Mesenchymal stem cell (in vitro differentiated cells and primary cell): ENCODE data around the gene SSR3.
A peak's percentile ranks its signal among the peaks of the same experiment; 100 is the strongest.

Source experiments
- DNase-seq: peaks from one replicate; pipeline ENCODE4 v3.0.0-alpha.2; 2013
- H2AFZ ChIP-seq: one replicate; pipeline ENCODE4 v1.6.1; 2013; ENCODE audit warnings: low read depth, mild to moderate bottlenecking, control low read depth, inconsistent platforms, low read length, moderate library complexity
- H2AK5ac ChIP-seq: 2 replicates; pipeline ENCODE4 v1.6.1; 2013; ENCODE audit warnings: low read length, moderate library complexity, mild to moderate bottlenecking, inconsistent platforms; ENCODE audit not compliant: severe bottlenecking
- H2BK120ac ChIP-seq: one replicate; pipeline ENCODE4 v1.6.1; 2013; ENCODE audit warnings: low read depth, mild to moderate bottlenecking, inconsistent platforms, low read length, moderate library complexity
- H2BK12ac ChIP-seq, 2 experiments: one replicate each; pipeline ENCODE4 v1.6.1; 2013; ENCODE audit warnings: inconsistent platforms in 2 of 2, low read length in 2 of 2, mild to moderate bottlenecking in 2 of 2, moderate library complexity in 2 of 2, control low read depth in 1 of 2
- H2BK15ac ChIP-seq: one replicate; pipeline ENCODE4 v1.6.1; 2013; ENCODE audit warnings: mild to moderate bottlenecking, low read depth, inconsistent platforms; ENCODE audit not compliant: poor library complexity, severe bottlenecking
- H2BK5ac ChIP-seq: 2 replicates; pipeline ENCODE4 v1.6.1; 2013; ENCODE audit warnings: low read depth, mild to moderate bottlenecking, low read length, control low read depth, inconsistent platforms; ENCODE audit not compliant: poor library complexity, severe bottlenecking
- H3K14ac ChIP-seq, 2 experiments: one replicate each; pipeline ENCODE4 v1.6.1; 2013; ENCODE audit warnings: inconsistent platforms in 2 of 2, low read length in 2 of 2, control low read depth in 1 of 2, mild to moderate bottlenecking in 1 of 2, moderate library complexity in 1 of 2
- H3K18ac ChIP-seq, 2 experiments: one replicate each; pipeline ENCODE4 v1.6.1; 2013; ENCODE audit warnings: inconsistent platforms in 2 of 2, low read length in 2 of 2, control low read depth in 1 of 2, low read depth in 1 of 2, mild to moderate bottlenecking in 1 of 2
- H3K23ac ChIP-seq, 2 experiments: one replicate each; pipeline ENCODE4 v1.6.1; 2013; ENCODE audit warnings: inconsistent platforms in 2 of 2, low read length in 2 of 2, mild to moderate bottlenecking in 2 of 2, moderate library complexity in 2 of 2, control low read depth in 1 of 2
- H3K27ac ChIP-seq: 2 replicates; pipeline ENCODE4 v1.5.1; 2013; ENCODE audit warnings: mild to moderate bottlenecking, moderate library complexity, low read length, control low read depth, inconsistent platforms; ENCODE audit not compliant: poor library complexity, severe bottlenecking
- H3K27me3 ChIP-seq, 2 experiments: 2 replicates each; pipeline versions ENCODE4 v1.6.1 to v1.7.0; 2013; ENCODE audit warnings: low read length in 2 of 2, mild to moderate bottlenecking in 2 of 2, moderate library complexity in 2 of 2, control low read depth in 1 of 2, inconsistent platforms in 1 of 2; ENCODE audit not compliant: control insufficient read depth in 1 of 2, insufficient read depth in 1 of 2
- H3K36me3 ChIP-seq, 2 experiments: 2 replicates each; pipeline versions ENCODE4 v1.6.1 to v1.7.0; 2013; ENCODE audit warnings: low read length in 2 of 2, control low read depth in 1 of 2, inconsistent platforms in 1 of 2, low read depth in 1 of 2, mild to moderate bottlenecking in 1 of 2; ENCODE audit not compliant: insufficient read depth in 2 of 2, control insufficient read depth in 1 of 2
- H3K4ac ChIP-seq, 2 experiments: one replicate each; pipeline ENCODE4 v1.6.1; 2013; ENCODE audit warnings: inconsistent platforms in 2 of 2, low read length in 2 of 2, mild to moderate bottlenecking in 2 of 2, moderate library complexity in 2 of 2, control low read depth in 1 of 2, low read depth in 1 of 2
- H3K4me1 ChIP-seq: 2 replicates; pipeline ENCODE4 v1.6.1; 2013; ENCODE audit warnings: low read depth, low read length, control low read depth; ENCODE audit not compliant: control insufficient read depth, insufficient read depth
- H3K4me2 ChIP-seq: 2 replicates; pipeline ENCODE4 v1.6.1; 2013; ENCODE audit warnings: low read length, mild to moderate bottlenecking, inconsistent platforms; ENCODE audit not compliant: poor library complexity, severe bottlenecking
- H3K4me3 ChIP-seq, 2 experiments: 2 replicates each; pipeline versions ENCODE4 v1.5.1 to v1.7.0; 2013; ENCODE audit warnings: low read length in 2 of 2, mild to moderate bottlenecking in 2 of 2, control low read depth in 1 of 2, low read depth in 1 of 2; ENCODE audit not compliant: insufficient read depth in 1 of 2
- H3K79me1 ChIP-seq: replicated peaks from 2 replicates; pipeline ENCODE4 v1.6.1; 2013; ENCODE audit warnings: mild to moderate bottlenecking, control low read depth, low read length, inconsistent platforms; ENCODE audit not compliant: poor library complexity, severe bottlenecking
- H3K9ac ChIP-seq: 2 replicates; pipeline ENCODE4 v1.7.0; 2013; ENCODE audit warnings: mild to moderate bottlenecking, low read length, moderate library complexity
- H3K9me3 ChIP-seq: 2 replicates; pipeline ENCODE4 v1.7.0; 2013; ENCODE audit warnings: mild to moderate bottlenecking, low read length; ENCODE audit not compliant: control insufficient read depth
- H4K8ac ChIP-seq: one replicate; pipeline ENCODE4 v1.6.1; 2013; ENCODE audit warnings: inconsistent platforms, mild to moderate bottlenecking, low read length, moderate library complexity
- H4K91ac ChIP-seq: one replicate; pipeline ENCODE4 v1.6.1; 2013; ENCODE audit warnings: mild to moderate bottlenecking, low read length, inconsistent platforms
- WGBS: methylation state at CpG from one replicate; pipeline ENCODE4 v1.1.7; 2013; ENCODE audit warnings: mixed read lengths; 5-methylcytosine and 5-hydroxymethylcytosine counted together

SSR3 gene

DNA sequence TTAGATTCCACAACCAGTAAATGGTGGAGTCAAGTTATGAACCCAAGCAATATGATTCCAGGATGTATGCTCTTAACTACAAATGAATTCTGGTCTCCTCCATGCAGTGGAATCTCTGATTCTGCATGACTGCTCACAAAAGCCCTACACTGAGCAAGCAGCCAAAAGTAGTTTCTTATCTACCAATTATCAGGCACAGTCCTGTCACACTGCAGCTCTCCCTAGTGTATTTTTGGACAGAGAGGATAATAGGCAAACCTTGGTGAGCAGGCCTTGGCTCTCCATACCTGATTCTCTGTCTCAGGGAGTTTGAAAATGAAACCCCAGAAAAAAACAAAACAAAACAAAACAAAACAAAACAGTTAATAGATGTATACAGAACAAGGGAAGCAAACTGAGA lies 3.5 kb upstream of the SSR3 start:
- Histone ChIP-seq H3K14ac (no peak overlapping the region), H3K9ac (no peak overlapping the region), H3K4me3 (no peak overlapping the region), H3K36me3 (peaks cover 0 to 3% of the 10 kb centered on the region in 2 experiments), H4K8ac (no peak overlapping the region), H2BK15ac (no peak overlapping the region), H2BK12ac (no peak overlapping the region), H3K4ac (no peak overlapping the region), H3K4me2 (no peak overlapping the region), H3K4me1 (no peaks in the 10 kb centered on the region), H3K18ac (no peak overlapping the region), H2AFZ (no peak overlapping the region), H3K27me3 (no peaks in the 10 kb centered on the region), H4K91ac (no peak overlapping the region), H2AK5ac (no peak overlapping the region), H3K9me3 (no peaks in the 10 kb centered on the region), H3K23ac (no peak overlapping the region), H3K79me1 (no peaks in the 10 kb centered on the region), H2BK5ac (no peak overlapping the region), H2BK120ac (no peak overlapping the region), H3K27ac (no peak overlapping the region)
- DNase-seq, result no peak

GRCh38 chr3:156554515-156554841 lies 439 bp downstream of the SSR3 start:
- peaks cover 9% of the 10 kb centered on the region for H3K4me1 ChIP-seq
- no peak overlapping the region for H2AFZ ChIP-seq
- peak overlapping the region; percentile 44 to 99 for H3K18ac ChIP-seq
- peak overlapping the region; percentile 99 for H3K9ac ChIP-seq
- H3K4me3 ChIP-seq, result peak overlapping the region; percentile 90 to 95
- peak overlapping the region; percentile 65 to 99 for H3K14ac ChIP-seq
- peak overlapping the region; percentile 3 for H2BK5ac ChIP-seq
- 0% methylated on average over 9 of the region's 11 CpGs for WGBS
- no peak overlapping the region for H2AK5ac ChIP-seq
- H2BK15ac ChIP-seq, result no peak overlapping the region
- H4K8ac ChIP-seq, result peak overlapping the region; percentile 63
- H2BK12ac ChIP-seq, result no peak overlapping the region
- peak overlapping the region; percentile 53 for H3K4me2 ChIP-seq
- no peaks in the 10 kb centered on the region for H3K27me3 ChIP-seq
- H4K91ac ChIP-seq, result peak overlapping the region; percentile 55
- peak overlapping the region in 1 of 2 experiments; percentile 84 for H3K23ac ChIP-seq
- H3K4ac ChIP-seq, result peak overlapping the region; percentile 87 to 93
- peak overlapping the region; percentile 65 for H2BK120ac ChIP-seq
- H3K36me3 ChIP-seq, result peaks cover 0 to 38% of the 10 kb centered on the region in 2 experiments
- H3K79me1 ChIP-seq, result no peaks in the 10 kb centered on the region
- DNase-seq, result no peak
- H3K27ac ChIP-seq, result peak overlapping the region; percentile 81
- H3K9me3 ChIP-seq, result no peaks in the 10 kb centered on the region

- peak overlapping the region; percentile 81 for H3K27ac ChIP-seq
- H3K23ac ChIP-seq, result no peak overlapping the region
- H3K79me1 ChIP-seq, result no peaks in the 10 kb centered on the region
- H3K4ac ChIP-seq, result peak overlapping the region in 1 of 2 experiments; percentile 17
- no peak overlapping the region for H2BK15ac ChIP-seq
- H3K4me2 ChIP-seq, result peak overlapping the region; percentile 48
- H3K4me3 ChIP-seq, result peak overlapping the region; percentile 33 to 95
- H2AK5ac ChIP-seq, result no peak overlapping the region
- H2BK12ac ChIP-seq, result no peak overlapping the region
- H2BK120ac ChIP-seq, result no peak overlapping the region
- no peak overlapping the region for H4K8ac ChIP-seq
- H3K4me1 ChIP-seq, result peaks cover 9% of the 10 kb centered on the region
- peak overlapping the region; percentile 99 for H3K9ac ChIP-seq
- H4K91ac ChIP-seq, result no peak overlapping the region
- H3K9me3 ChIP-seq, result no peaks in the 10 kb centered on the region
- WGBS, result 4% methylated on average over 6 of the region's 11 CpGs
- H3K27me3 ChIP-seq, result no peaks in the 10 kb centered on the region
- peak overlapping the region in 1 of 2 experiments; percentile 15 for H3K14ac ChIP-seq
- DNase-seq, result peak; percentile 85
- no peak overlapping the region for H2AFZ ChIP-seq
- no peak overlapping the region for H2BK5ac ChIP-seq
- H3K18ac ChIP-seq, result no peak overlapping the region
- peaks cover 0 to 44% of the 10 kb centered on the region in 2 experiments for H3K36me3 ChIP-seq
These were observed 1.1 kb downstream of the SSR3 start for GRCh38 chr3:156553705-156554356.

- DNase-seq, result no peak
- Histone ChIP-seq H3K4me1 (peaks cover 10% of the 10 kb centered on the region), H3K4ac (no peak overlapping the region), H4K91ac (no peak overlapping the region), H2AK5ac (peak overlapping the region; percentile 93), H3K18ac (no peak overlapping the region), H3K4me2 (peak overlapping the region; percentile 57), H3K4me3 (peak overlapping the region; percentile 41 to 95), H3K36me3 (peaks cover 0 to 53% of the 10 kb centered on the region in 2 experiments), H2BK12ac (no peak overlapping the region), H3K27ac (peak overlapping the region; percentile 65), H3K23ac (no peak overlapping the region), H3K9me3 (no peaks in the 10 kb centered on the region), H3K27me3 (no peaks in the 10 kb centered on the region), H2BK120ac (no peak overlapping the region), H3K9ac (peak overlapping the region; percentile 99), H3K79me1 (no peaks in the 10 kb centered on the region), H4K8ac (no peak overlapping the region), H2AFZ (no peak overlapping the region), H2BK15ac (no peak overlapping the region), H2BK5ac (no peak overlapping the region), H3K14ac (no peak overlapping the region)
- WGBS, result no CpG with 5 or more reads among the region's 2 CpGs
These were observed 1.9 kb downstream of the SSR3 start for GRCh38 chr3:156552973-156553372.
